H1 (cell line): ENCODE results near the gene KRT78. TPM values are rescaled to one million over a fixed set of nuclear protein-coding genes. Genes with fewer than 3 reads are reported as not detected.

Experiments used
- CTCF ChIA-PET: fragments of 300-600 bp; sonication (Branson Sonifier 250); formaldehyde crosslinking; loops from one replicate; lab custom pipeline; 2021; ENCODE audit not compliant: partially characterized antibody; lab: Charles Lee
- POLR2A ChIA-PET: fragments of 300-600 bp; sonication (Branson Sonifier 250); formaldehyde crosslinking; loops from one replicate; lab custom pipeline; 2021; ENCODE audit warnings: inconsistent platforms; ENCODE audit not compliant: partially characterized antibody; lab: Charles Lee
- DNase-seq, 2 experiments: peaks; one replicate each; pipeline versions ENCODE4 v3.0.0 to v3.0.0-alpha.2; 2010 to 2022; ENCODE audit warnings: low spot score in 2 of 2, low read depth in 1 of 2, mixed read lengths in 1 of 2
- FAIRE-seq: peaks from 2 replicates; lab custom pipeline; 2011; peaks lifted over from hg19 to GRCh38; lab: Jason Lieb, UNC
- H2AFZ ChIP-seq: 2 replicates; pipeline ENCODE4 v1.8.1; 2012; ENCODE audit warnings: low read length, inconsistent platforms
- H2AK5ac ChIP-seq: 2 replicates; pipeline ENCODE4 v1.6.1; 2013; ENCODE audit warnings: low read depth, low read length
- H2BK120ac ChIP-seq: replicated peaks from 2 replicates; pipeline ENCODE3; 2013; ENCODE audit warnings: low read depth, low read length, inconsistent platforms
- H2BK12ac ChIP-seq: 2 replicates; pipeline ENCODE4 v1.6.1; 2013; ENCODE audit warnings: low read depth, low read length
- H2BK15ac ChIP-seq: 2 replicates; pipeline ENCODE4 v1.6.1; 2013; ENCODE audit warnings: low read length
- H2BK20ac ChIP-seq: 2 replicates; pipeline ENCODE4 v1.6.1; 2013; ENCODE audit warnings: low read length
- H2BK5ac ChIP-seq: 2 replicates; pipeline ENCODE4 v1.6.1; 2013; ENCODE audit warnings: low read depth, low read length
- H3K14ac ChIP-seq: 2 replicates; pipeline ENCODE4 v1.6.1; 2013; ENCODE audit warnings: inconsistent platforms; ENCODE audit not compliant: insufficient read length
- H3K18ac ChIP-seq: 2 replicates; pipeline ENCODE4 v1.6.1; 2013; ENCODE audit warnings: low read length; ENCODE audit errors: extremely low read depth
- H3K23ac ChIP-seq: 2 replicates; pipeline ENCODE4 v1.6.1; 2013; ENCODE audit warnings: inconsistent platforms; ENCODE audit not compliant: insufficient read length
- H3K23me2 ChIP-seq: 2 replicates; pipeline ENCODE4 v1.6.1; 2013; ENCODE audit warnings: low read depth, low read length
- H3K27ac ChIP-seq: 2 replicates; pipeline ENCODE4 v1.6.1; 2011; ENCODE audit warnings: low read depth, low read length, inconsistent platforms
- H3K27me3 ChIP-seq, 4 experiments: replicated peaks in 1 of 4; 1 replicate in 1 of 4; 2 replicates in 3 of 4; pipeline versions ENCODE4 v1.6.1 to v1.8.1; 2011 to 2013; ENCODE audit warnings: low read length in 3 of 4, mild to moderate bottlenecking in 3 of 4, inconsistent platforms in 2 of 4, mixed read lengths in 2 of 4, moderate library complexity in 1 of 4; ENCODE audit not compliant: control insufficient read depth in 3 of 4, insufficient read depth in 3 of 4; ENCODE audit errors: extremely low read depth in 1 of 4
- H3K36me3 ChIP-seq, 4 experiments: 2 replicates each; pipeline versions ENCODE4 v1.6.1 to v1.8.1; 2011 to 2013; ENCODE audit warnings: mild to moderate bottlenecking in 4 of 4, low read length in 3 of 4, moderate library complexity in 2 of 4, control low read depth in 1 of 4, inconsistent platforms in 1 of 4; ENCODE audit not compliant: insufficient read depth in 4 of 4, control insufficient read depth in 2 of 4
- H3K4ac ChIP-seq: replicated peaks from 2 replicates; pipeline ENCODE3; 2013; ENCODE audit warnings: low read length, low read depth, mixed read lengths, inconsistent platforms; ENCODE audit not compliant: insufficient read length
- H3K4me1 ChIP-seq, 4 experiments: replicated peaks in 1 of 4; 1 replicate in 1 of 4; 2 replicates in 3 of 4; pipeline versions ENCODE4 v1.6.1 to v1.8.1; 2011 to 2013; ENCODE audit warnings: low read length in 3 of 4, inconsistent platforms in 2 of 4, mixed read lengths in 1 of 4; ENCODE audit not compliant: insufficient read depth in 4 of 4, control insufficient read depth in 3 of 4
- H3K4me2 ChIP-seq, 2 experiments: 2 replicates each; pipeline versions ENCODE4 v1.6.1 to v1.8.1; 2011 to 2013; ENCODE audit warnings: low read depth in 2 of 2, low read length in 2 of 2, control low read depth in 1 of 2, inconsistent platforms in 1 of 2, mild to moderate bottlenecking in 1 of 2; ENCODE audit not compliant: insufficient read depth in 1 of 2
- H3K4me3 ChIP-seq, 4 experiments: fragments of 200-600, 300-600 bp in 1 of 4; sonication (generic), shearing (Covaris generic), sonication (Bioruptor Twin) in 1 of 4; 2 replicates each; pipeline versions ENCODE4 v1.5.1 to v1.8.1; 2011 to 2016; ENCODE audit warnings: low read length in 4 of 4, low read depth in 3 of 4, control low read depth in 2 of 4, inconsistent platforms in 2 of 4, mild to moderate bottlenecking in 2 of 4, mixed read lengths in 1 of 4, moderate library complexity in 1 of 4; ENCODE audit not compliant: insufficient read depth in 2 of 4; ENCODE audit errors: extremely low read depth in 1 of 4
- H3K56ac ChIP-seq: replicated peaks from 2 replicates; pipeline ENCODE3; 2013; ENCODE audit warnings: low read depth, mild to moderate bottlenecking, mixed read lengths, low read length, inconsistent platforms; ENCODE audit not compliant: insufficient read length
- H3K79me1 ChIP-seq: 2 replicates; pipeline ENCODE4 v1.6.1; 2013; ENCODE audit warnings: low read depth, low read length, control low read depth
- H3K79me2 ChIP-seq, 2 experiments: 2 replicates each; pipeline versions ENCODE4 v1.6.1 to v1.8.1; 2012 to 2013; ENCODE audit warnings: low read length in 2 of 2, mild to moderate bottlenecking in 2 of 2, inconsistent platforms in 1 of 2; ENCODE audit not compliant: insufficient read depth in 2 of 2, control insufficient read depth in 1 of 2
- H3K9ac ChIP-seq, 4 experiments: replicated peaks in 1 of 4; 1 replicate in 1 of 4; 2 replicates in 3 of 4; pipeline versions ENCODE4 v1.6.1 to v1.8.1; 2011 to 2013; ENCODE audit warnings: low read depth in 3 of 4, low read length in 3 of 4, control low read depth in 2 of 4, mild to moderate bottlenecking in 2 of 4, moderate library complexity in 2 of 4, inconsistent platforms in 1 of 4; ENCODE audit errors: extremely low read depth in 1 of 4
- H3K9me3 ChIP-seq, 2 experiments: 2 replicates each; pipeline versions ENCODE4 v1.6.1 to v1.8.1; 2012 to 2013; ENCODE audit warnings: mild to moderate bottlenecking in 2 of 2, moderate library complexity in 2 of 2, control low read depth in 1 of 2, inconsistent platforms in 1 of 2, low read depth in 1 of 2, low read length in 1 of 2, mixed read lengths in 1 of 2; ENCODE audit not compliant: insufficient read depth in 2 of 2
- H4K20me1 ChIP-seq, 2 experiments: replicated peaks in 1 of 2; 2 replicates each; pipeline versions ENCODE3 to v1.8.1; 2011 to 2013; ENCODE audit warnings: inconsistent platforms in 2 of 2, low read length in 2 of 2, mild to moderate bottlenecking in 1 of 2; ENCODE audit not compliant: insufficient read depth in 2 of 2, control insufficient read depth in 1 of 2
- H4K5ac ChIP-seq: 2 replicates; pipeline ENCODE4 v1.6.1; 2013; ENCODE audit warnings: low read length, low read depth, mixed read lengths, inconsistent platforms; ENCODE audit not compliant: insufficient read length
- H4K8ac ChIP-seq: 2 replicates; pipeline ENCODE4 v1.8.0; 2013; ENCODE audit warnings: mild to moderate bottlenecking, moderate library complexity, low read length, inconsistent platforms; ENCODE audit not compliant: insufficient read depth; ENCODE audit errors: extremely low read depth
- H4K91ac ChIP-seq: replicated peaks from 2 replicates; pipeline ENCODE3; 2013; ENCODE audit warnings: low read length, mixed read lengths, inconsistent platforms; ENCODE audit not compliant: insufficient read length
- CBX8 ChIP-seq: fragments of 300-800, 300-1000 bp; sonication (generic); IDR thresholded peaks from 2 replicates; pipeline ENCODE4 v1.7.1; 2016; ENCODE audit warnings: low read depth, low read length, borderline replicate concordance
- PHF8 ChIP-seq: fragments of 200-600 bp; sonication (generic); conservative IDR thresholded peaks from 2 replicates; pipeline ENCODE4 v1.7.1; 2012; ENCODE audit warnings: low read depth, mild to moderate bottlenecking, inconsistent platforms, low read length, moderate library complexity
- SP2 ChIP-seq: IDR thresholded peaks from 2 replicates; pipeline ENCODE4 v1.6.1; 2012; ENCODE audit warnings: mild to moderate bottlenecking, low read length, inconsistent platforms
- WGBS, 2 experiments: shearing (Covaris generic) in 1 of 2; methylation state at CpG; one replicate each; pipeline versions ENCODE4 v1.1.6 to v1.1.7; 2013 to 2015; ENCODE audit warnings: low lambda C conversion rate in 2 of 2, mixed read lengths in 2 of 2, inconsistent platforms in 1 of 2, low coverage in 1 of 2, missing lambda C conversion rate in 1 of 2; ENCODE audit not compliant: insufficient replicate concordance in 2 of 2, insufficient coverage in 1 of 2, insufficient read length in 1 of 2; ENCODE audit errors: extremely low coverage in 1 of 2, missing lambda C conversion rate in 1 of 2; 5-methylcytosine and 5-hydroxymethylcytosine counted together
- polyA plus RNA-seq, 7 experiments: library from polyadenylated mRNA; depleted of rRNA in 3 of 7; stranded (reverse) in 5 of 7; unstranded in 2 of 7; fragments of >200 nt in 5 of 7; fragments of 200-250 nt in 2 of 7; gene quantifications; 1 replicate in 5 of 7; 2 replicates in 1 of 7; 4 replicates in 1 of 7; pipeline versions ENCODE4 v1.2.1 to v1.2.3, GENCODE V29; 2011 to 2013; ENCODE audit warnings: missing spikeins in 2 of 7, mixed read lengths in 2 of 7
- total RNA-seq: library from RNA; stranded (reverse); fragmentation: NEBNext Ultra II Directional; extraction: Animal tissue kit (Norgen Biotek cat#: 25700); gene quantifications from 2 replicates; pipeline ENCODE4 v1.2.1, GENCODE V29; 2021

The KRT78 gene
- total and polyA plus RNA-seq, 2 of the 8 experiments (the other 6 are each of a cell fraction or from before 2014, with no cell fraction given), result not detected

DNA sequence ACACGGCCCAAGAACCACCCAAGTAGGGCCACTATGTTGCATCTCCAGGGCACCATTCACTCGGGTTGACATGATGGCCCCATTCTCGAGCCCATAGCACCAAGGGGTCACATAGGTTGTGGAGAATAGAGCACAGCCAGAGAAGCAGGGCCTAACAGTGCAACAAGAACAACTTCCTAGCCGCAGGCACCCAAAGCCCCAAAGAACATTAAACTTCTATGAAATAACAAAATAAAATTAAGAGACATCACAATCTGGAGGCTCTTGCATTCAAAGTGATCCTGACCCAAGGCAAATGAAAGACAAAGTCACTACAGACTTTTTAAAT, 36.8 kb downstream of the KRT78 start:
- H4K91ac ChIP-seq, result no peak overlapping the region
- no peaks in the 10 kb centered on the region for H3K23me2 ChIP-seq
- H3K56ac ChIP-seq, result no peak overlapping the region
- ChIA-PET POLR2A (no interaction called here), CTCF (interaction anchor here (0.5 to 1.6 kb wide), 3 partner anchors 119 to 383 kb away, joined by 3 to 4 read pairs (median 3); no protein-coding TSS in a partner anchor)
- H4K5ac ChIP-seq, result no peak overlapping the region
- H3K79me2 ChIP-seq, result no peaks in the 10 kb centered on the region
- no peaks in the 10 kb centered on the region for H3K79me1 ChIP-seq
- H4K20me1 ChIP-seq, result no peaks in the 10 kb centered on the region
- no peak overlapping the region for H2BK5ac ChIP-seq
- no peak for DNase-seq
- no peak overlapping the region for H3K14ac ChIP-seq
- H3K4me2 ChIP-seq, result no peak overlapping the region
- no peak overlapping the region for H2BK20ac ChIP-seq
- H3K18ac ChIP-seq, result no peak overlapping the region
- H3K4ac ChIP-seq, result no peak overlapping the region
- H3K23ac ChIP-seq, result no peak overlapping the region
- FAIRE-seq, result no peak
- no peak overlapping the region for H2BK120ac ChIP-seq
- no peaks in the 10 kb centered on the region for H3K9me3 ChIP-seq
- no peak overlapping the region for H3K4me3 ChIP-seq
- WGBS, 2 experiments, result 69% methylated on average over 4 of the region's 4 CpGs; no CpG with 5 or more reads in 1 of the 2 experiments
- no peak overlapping the region for H3K9ac ChIP-seq
- no peak overlapping the region for H2BK12ac ChIP-seq
- H2BK15ac ChIP-seq, result no peak overlapping the region
- no peak overlapping the region for H2AK5ac ChIP-seq
- H3K27me3 ChIP-seq, result no peaks in the 10 kb centered on the region
- no peaks in the 10 kb centered on the region for H3K36me3 ChIP-seq
- no peak overlapping the region for H4K8ac ChIP-seq
- TF ChIP-seq CBX8, result no peak
- no peak for TF ChIP-seq PHF8
- no peak for TF ChIP-seq SP2
- no peaks in the 10 kb centered on the region for H3K4me1 ChIP-seq
- H3K27ac ChIP-seq, result no peak overlapping the region
- no peak overlapping the region for H2AFZ ChIP-seq
